NCI-H2196 (cell line): Measurements from ENCODE around the gene GALNS.

Experiments used
- DNase-seq: peaks from one replicate; lab custom pipeline; 2025; ENCODE audit not compliant: unreplicated experiment; lab: John Stamatoyannopoulos, UW

GALNS gene

GRCh38 chr16:88819126-88819525 is 37.6 kb downstream of the GALNS start:
- no peak for DNase-seq

GRCh38 chr16:88818575-88818874 is 38.2 kb downstream of the GALNS start:
- no peak for DNase-seq

- no peak for DNase-seq
These were observed 38.8 kb downstream of the GALNS start for GRCh38 chr16:88817785-88818574.

- DNase-seq, result no peak
These were observed 39.8 kb downstream of the GALNS start for GRCh38 chr16:88816736-88817535.

GRCh38 chr16:88815901-88816589 is 40.7 kb downstream of the GALNS start:
- DNase-seq, result peak; percentile 31

GRCh38 chr16:88815227-88815626 is 41.5 kb downstream of the GALNS start:
- no peak for DNase-seq

- no peak for DNase-seq
These were observed 42.6 kb downstream of the GALNS start for GRCh38 chr16:88814144-88814502.

- no peak for DNase-seq
These were observed 43.2 kb downstream of the GALNS start for GRCh38 chr16:88813269-88814143.

GRCh38 chr16:88812513-88813268 is 44.1 kb downstream of the GALNS start:
- DNase-seq, result peak; percentile 12

GRCh38 chr16:88811769-88812512 is 44.8 kb downstream of the GALNS start, which contains the start of gene APRT:
Gene APRT, minus strand, starts transcription at chr16:88811928. Its CDS starts 29 bp downstream, at chr16:88811899.
- peak; percentile 78 for DNase-seq

GRCh38 chr16:88810912-88811768 is 45.6 kb downstream of the GALNS start:
- DNase-seq, result peak; percentile 60

- DNase-seq, result no peak
These were observed 46.4 kb downstream of the GALNS start for GRCh38 chr16:88810166-88810911.

GRCh38 chr16:88809676-88810165 is 47.0 kb downstream of the GALNS start:
- DNase-seq, result no peak

GRCh38 chr16:88809068-88809675 is 47.6 kb downstream of the GALNS start:
- DNase-seq, result peak; percentile 8

- DNase-seq, result no peak
These were observed 48.9 kb downstream of the GALNS start for GRCh38 chr16:88807626-88808453.

- no peak for DNase-seq
These were observed 49.6 kb downstream of the GALNS start for GRCh38 chr16:88807142-88807625.
